Endothelial cell of umbilical vein (primary cell): ENCODE data around the gene ACAP2. TPM values are rescaled to one million over a fixed set of nuclear protein-coding genes. Genes with fewer than 3 reads are reported as not detected.

ENCODE experiments used
- BruUV-seq: library from RNA; stranded (reverse); fragments of 400-500 nt; replicated peaks from 2 replicates; lab custom pipeline; 2021; lab: Mats Ljungman, UMichigan
- CTCF ChIA-PET: fragments of 300-600, 350-600 bp; sonication (Branson Sonifier 250); formaldehyde crosslinking; loops from one replicate; lab custom pipeline; 2021; ENCODE audit warnings: antibody characterized with exemption, inconsistent platforms; lab: Charles Lee
- POLR2A ChIA-PET: fragments of 300-600, 350-600 bp; sonication (Branson Sonifier 250); formaldehyde crosslinking; loops from one replicate; lab custom pipeline; 2021; ENCODE audit warnings: antibody characterized with exemption, inconsistent platforms; lab: Charles Lee
- DNase-seq: peaks from one replicate; pipeline ENCODE4 v3.0.0-alpha.2; 2011; ENCODE audit warnings: low read depth, low spot score
- FAIRE-seq: peaks from 2 replicates; lab custom pipeline; 2011; peaks lifted over from hg19 to GRCh38; lab: Jason Lieb, UNC
- H2AFZ ChIP-seq: 2 replicates; pipeline ENCODE4 v1.6.0; 2012; ENCODE audit warnings: low read depth, low read length, control low read depth, inconsistent platforms
- H3K27ac ChIP-seq: 2 replicates; pipeline ENCODE4 v1.5.1; 2011; ENCODE audit warnings: low read depth, mild to moderate bottlenecking, control low read depth, low read length, moderate library complexity; ENCODE audit not compliant: insufficient read depth
- H3K27me3 ChIP-seq, 2 experiments: 2 replicates each; pipeline versions ENCODE4 v1.6.0 to v1.6.1; 2011; ENCODE audit warnings: low read length in 2 of 2, mixed read lengths in 1 of 2; ENCODE audit not compliant: control insufficient read depth in 2 of 2, insufficient read depth in 2 of 2
- H3K36me3 ChIP-seq, 2 experiments: 2 replicates in 1 of 2; 3 replicates in 1 of 2; pipeline ENCODE4 v1.5.1; 2011; ENCODE audit warnings: low read length in 2 of 2, mild to moderate bottlenecking in 1 of 2, moderate library complexity in 1 of 2; ENCODE audit not compliant: control insufficient read depth in 2 of 2, insufficient read depth in 2 of 2; ENCODE audit errors: extremely low read depth in 1 of 2
- H3K4me1 ChIP-seq: 3 replicates; pipeline ENCODE4 v1.5.1; 2011; ENCODE audit warnings: mild to moderate bottlenecking, low read length; ENCODE audit not compliant: control insufficient read depth, insufficient read depth; ENCODE audit errors: extremely low read depth
- H3K4me2 ChIP-seq: 2 replicates; pipeline ENCODE4 v1.6.1; 2011; ENCODE audit warnings: low read length, control low read depth, mixed read lengths; ENCODE audit not compliant: insufficient read depth
- H3K4me3 ChIP-seq, 3 experiments: fragments of 200-600 bp in 1 of 3; sonication (generic), shearing (Covaris generic) in 1 of 3; replicated peaks in 1 of 3; 2 replicates each; pipeline ENCODE4 v1.5.1; 2011 to 2016; ENCODE audit warnings: control low read depth in 3 of 3, low read length in 3 of 3, mild to moderate bottlenecking in 2 of 3, inconsistent platforms in 1 of 3, low read depth in 1 of 3, moderate library complexity in 1 of 3; ENCODE audit not compliant: insufficient read depth in 1 of 3
- H3K79me2 ChIP-seq: 2 replicates; pipeline ENCODE4 v1.6.0; 2012; ENCODE audit warnings: low read length, inconsistent platforms; ENCODE audit not compliant: control insufficient read depth, insufficient read depth
- H3K9ac ChIP-seq: replicated peaks from 2 replicates; pipeline ENCODE3; 2011; ENCODE audit warnings: low read length, control low read depth; ENCODE audit not compliant: insufficient read depth; ENCODE audit errors: extremely low read depth
- H3K9me1 ChIP-seq: replicated peaks from 3 replicates; pipeline ENCODE4 v1.6.0; 2011; ENCODE audit warnings: mild to moderate bottlenecking, low read length; ENCODE audit not compliant: control insufficient read depth, insufficient read depth; ENCODE audit errors: extremely low read depth
- H3K9me3 ChIP-seq: replicated peaks from 2 replicates; pipeline ENCODE4 v1.5.1; 2012; ENCODE audit warnings: low read length, inconsistent platforms; ENCODE audit not compliant: control insufficient read depth, insufficient read depth
- H4K20me1 ChIP-seq: replicated peaks from 2 replicates; pipeline ENCODE3; 2011; ENCODE audit warnings: mild to moderate bottlenecking, low read length; ENCODE audit not compliant: control insufficient read depth, insufficient read depth; ENCODE audit errors: extremely low read depth
- FOS ChIP-seq: IDR thresholded peaks from 2 replicates; pipeline ENCODE4 v1.6.1; 2011; ENCODE audit warnings: mild to moderate bottlenecking, low read length, moderate library complexity, borderline replicate concordance; ENCODE audit not compliant: insufficient read depth
- MYC ChIP-seq: IDR thresholded peaks from one replicate; pipeline ENCODE4 v1.6.1; 2011; ENCODE audit warnings: mild to moderate bottlenecking, low read depth, low read length
- POLR2A ChIP-seq: IDR thresholded peaks from 2 replicates; pipeline ENCODE4 v1.6.1; 2012; ENCODE audit warnings: low read depth, mild to moderate bottlenecking, control low read depth, low read length
- dilution Hi-C: fragments of 300-500 bp; cut with MboI; formaldehyde crosslinking; loops from one replicate; pipeline ENCODE4 v1.15.0; 2019; ENCODE audit warnings: low sequenced_read_pairs; ENCODE audit not compliant: extremely low pct_ligation_motif_present
- intact Hi-C: fragments of 100-400 bp; cut with micrococcal nuclease; formaldehyde crosslinking; loops from one replicate; pipeline ENCODE4 v1.10.0; 2022
- polyA plus RNA-seq, 4 experiments: library from polyadenylated mRNA; depleted of rRNA in 3 of 4; stranded (reverse) in 3 of 4; unstranded in 1 of 4; fragments of >200 nt; gene quantifications; 2 replicates each; pipeline versions ENCODE4 v1.2.1 to v1.2.3, GENCODE V29; 2011 to 2012; ENCODE audit warnings: missing spikeins in 1 of 4
- total RNA-seq: library from RNA; stranded (reverse); gene quantifications from 2 replicates; pipeline ENCODE4 v1.2.3, GENCODE V29; 2021
- TF ChIP-seq, protein P1 (sequence below), 2 donors: IDR thresholded peaks; 1 replicate in 1 of 2; 2 replicates in 1 of 2; pipeline ENCODE4 v1.5.1; 2011; ENCODE audit warnings: low read length in 2 of 2, mild to moderate bottlenecking in 2 of 2, moderate library complexity in 2 of 2, control low read depth in 1 of 2, inconsistent platforms in 1 of 2, low read depth in 1 of 2; ENCODE audit not compliant: insufficient read depth in 1 of 2; ENCODE audit errors: extremely low read depth in 1 of 2
- TF ChIP-seq, protein P2 (sequence below): IDR thresholded peaks from 2 replicates; pipeline ENCODE4 v1.6.1; 2011; ENCODE audit not compliant: insufficient read depth, insufficient read length

The ACAP2 gene
- total and polyA plus RNA-seq, 2 donors (not counting 3 experiments of a cell fraction or from before 2014, with no cell fraction given), result 13.6 to 36.9 TPM

- FAIRE-seq, result no peak
- H2AFZ ChIP-seq, result no peak overlapping the region
- dilution Hi-C loops, result no loop called here
- ChIA-PET POLR2A (interaction anchor here (0.5 kb wide), 1 partner anchor 29 kb away, joined by 3 read pairs; no protein-coding TSS in a partner anchor), CTCF (no interaction called here)
- BruUV-seq, result no TSS peak
- no peaks in the 10 kb centered on the region for H3K36me3 ChIP-seq
- H3K27ac ChIP-seq, result no peak overlapping the region
- H3K9ac ChIP-seq, result no peak overlapping the region
- no peak overlapping the region for H3K4me3 ChIP-seq
- intact Hi-C loops, result no loop called here
- H3K4me1 ChIP-seq, result no peaks in the 10 kb centered on the region
- no peaks in the 10 kb centered on the region for H4K20me1 ChIP-seq
- H3K9me1 ChIP-seq, result no peaks in the 10 kb centered on the region
- H3K4me2 ChIP-seq, result no peak overlapping the region
- no peak for DNase-seq
- TF ChIP-seq POLR2A (no peak), FOS (no peak)
- TF ChIP-seq, protein P1, sequence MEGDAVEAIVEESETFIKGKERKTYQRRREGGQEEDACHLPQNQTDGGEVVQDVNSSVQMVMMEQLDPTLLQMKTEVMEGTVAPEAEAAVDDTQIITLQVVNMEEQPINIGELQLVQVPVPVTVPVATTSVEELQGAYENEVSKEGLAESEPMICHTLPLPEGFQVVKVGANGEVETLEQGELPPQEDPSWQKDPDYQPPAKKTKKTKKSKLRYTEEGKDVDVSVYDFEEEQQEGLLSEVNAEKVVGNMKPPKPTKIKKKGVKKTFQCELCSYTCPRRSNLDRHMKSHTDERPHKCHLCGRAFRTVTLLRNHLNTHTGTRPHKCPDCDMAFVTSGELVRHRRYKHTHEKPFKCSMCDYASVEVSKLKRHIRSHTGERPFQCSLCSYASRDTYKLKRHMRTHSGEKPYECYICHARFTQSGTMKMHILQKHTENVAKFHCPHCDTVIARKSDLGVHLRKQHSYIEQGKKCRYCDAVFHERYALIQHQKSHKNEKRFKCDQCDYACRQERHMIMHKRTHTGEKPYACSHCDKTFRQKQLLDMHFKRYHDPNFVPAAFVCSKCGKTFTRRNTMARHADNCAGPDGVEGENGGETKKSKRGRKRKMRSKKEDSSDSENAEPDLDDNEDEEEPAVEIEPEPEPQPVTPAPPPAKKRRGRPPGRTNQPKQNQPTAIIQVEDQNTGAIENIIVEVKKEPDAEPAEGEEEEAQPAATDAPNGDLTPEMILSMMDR (IDR thresholded peaks at IDR 0.05; ENCODE audit: extremely low read depth in 1 of 2, insufficient read depth in 1 of 2, low read depth in 1 of 2, low read length in 2 of 2), result no peak
- H3K27me3 ChIP-seq, result no peaks in the 10 kb centered on the region
- H3K79me2 ChIP-seq, result peaks cover 30% of the 10 kb centered on the region
- no peaks in the 10 kb centered on the region for H3K9me3 ChIP-seq
These were observed 48.1 kb downstream of the ACAP2 start for GRCh38 chr3:195394700-195395099.

DNA sequence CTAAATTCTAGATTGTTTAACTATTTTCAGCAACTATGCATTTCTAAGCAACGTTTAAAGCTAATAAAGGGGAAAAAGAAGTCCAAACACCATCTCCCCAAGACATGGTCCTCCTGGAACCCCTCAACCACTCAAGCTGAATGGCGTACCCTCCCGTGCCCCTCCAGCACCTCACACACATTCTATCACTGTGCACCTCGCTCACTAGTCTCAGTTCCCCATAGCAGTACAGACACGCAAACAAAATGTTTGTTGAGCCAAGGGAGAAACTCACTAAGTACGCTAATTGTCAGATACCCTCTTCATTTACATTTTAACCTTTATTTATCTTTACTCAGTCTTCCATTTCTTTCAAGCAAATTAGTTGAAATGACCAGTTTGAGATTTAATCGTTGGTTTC lies 48.8 kb downstream of the ACAP2 start:
- Histone ChIP-seq H3K27me3 (no peaks in the 10 kb centered on the region), H3K27ac (no peak overlapping the region), H2AFZ (no peak overlapping the region), H3K9me3 (no peaks in the 10 kb centered on the region), H3K9ac (no peak overlapping the region), H4K20me1 (no peaks in the 10 kb centered on the region), H3K36me3 (no peaks in the 10 kb centered on the region), H3K4me3 (no peak overlapping the region), H3K4me2 (no peak overlapping the region), H3K4me1 (no peaks in the 10 kb centered on the region), H3K9me1 (no peaks in the 10 kb centered on the region), H3K79me2 (peaks cover 30% of the 10 kb centered on the region)
- intact Hi-C loops (no loop called here), dilution Hi-C loops (no loop called here)
- POLR2A ChIA-PET, result interaction anchor here (0.5 kb wide), 1 partner anchor 28 kb away, joined by 3 read pairs; no protein-coding TSS in a partner anchor
- no peak for TF ChIP-seq POLR2A
- no peak for TF ChIP-seq MYC
- TF ChIP-seq, protein P1 (IDR thresholded peaks at IDR 0.05; ENCODE audit: extremely low read depth in 1 of 2, insufficient read depth in 1 of 2, low read depth in 1 of 2, low read length in 2 of 2), result no peak
- TF ChIP-seq, protein P2, sequence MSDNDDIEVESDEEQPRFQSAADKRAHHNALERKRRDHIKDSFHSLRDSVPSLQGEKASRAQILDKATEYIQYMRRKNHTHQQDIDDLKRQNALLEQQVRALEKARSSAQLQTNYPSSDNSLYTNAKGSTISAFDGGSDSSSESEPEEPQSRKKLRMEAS, result no peak
- no peak for TF ChIP-seq FOS
- DNase-seq (no peak), FAIRE-seq (no peak)
- no TSS peak for BruUV-seq
- CTCF ChIA-PET, result interaction anchor here (1.4 kb wide), 1 partner anchor 123 kb away, joined by 3 read pairs; the partner anchor contains the start of gene XXYLT1
